DMS 273 (cell line): Measurements from ENCODE around the gene POLG.
A peak's percentile ranks its signal among the peaks of the same experiment; 100 is the strongest.

Source experiments
- DNase-seq: peaks from one replicate; lab custom pipeline; 2025; ENCODE audit not compliant: unreplicated experiment; lab: John Stamatoyannopoulos, UW

The POLG gene

GRCh38 chr15:89356634-89357298 lies 22.1 kb upstream of the POLG start:
- peak; percentile 54 for DNase-seq

- no peak for DNase-seq
Measured at GRCh38 chr15:89353991-89354390, 19.4 kb upstream of the POLG start.

GRCh38 chr15:89352476-89352875 lies 17.9 kb upstream of the POLG start:
- no peak for DNase-seq

GRCh38 chr15:89349206-89349558 lies 14.6 kb upstream of the POLG start:
- DNase-seq = no peak

GRCh38 chr15:89346516-89347231 lies 12.1 kb upstream of the POLG start:
- DNase-seq = no peak

- no peak for DNase-seq
Measured at GRCh38 chr15:89345248-89345647, 10.6 kb upstream of the POLG start.

- no peak for DNase-seq
Measured at GRCh38 chr15:89342840-89343239, 8.2 kb upstream of the POLG start.

- no peak for DNase-seq
Measured at GRCh38 chr15:89341316-89342005, 6.8 kb upstream of the POLG start.

GRCh38 chr15:89340573-89340972 lies 5.9 kb upstream of the POLG start:
- DNase-seq = no peak

- DNase-seq = no peak
Measured at GRCh38 chr15:89338036-89338435, 3.4 kb upstream of the POLG start.

GRCh38 chr15:89335298-89336041 lies 846 bp upstream of the POLG start:
- no peak for DNase-seq

- peak; percentile 77 for DNase-seq
Measured at GRCh38 chr15:89333959-89334509, 590 bp downstream of the POLG start.

GRCh38 chr15:89333011-89333860 lies 1.4 kb downstream of the POLG start:
- no peak for DNase-seq

GRCh38 chr15:89332446-89332845 lies 2.2 kb downstream of the POLG start:
- peak; percentile 64 for DNase-seq

GRCh38 chr15:89330881-89331595 lies 3.6 kb downstream of the POLG start:
- DNase-seq = no peak

GRCh38 chr15:89330119-89330518 lies 4.5 kb downstream of the POLG start:
- DNase-seq = peak; percentile 36

GRCh38 chr15:89329329-89330084 lies 5.1 kb downstream of the POLG start:
- peak; percentile 36 for DNase-seq

- DNase-seq = no peak
Measured at GRCh38 chr15:89328398-89329254, 6.0 kb downstream of the POLG start.
